Measurements from ENCODE around the gene DYRK4. TPM values are rescaled to one million over a fixed set of nuclear protein-coding genes. Genes with fewer than 3 reads are reported as not detected.
"Not testable (repeated sequence)": the region's sequence is repeated elsewhere in the genome, so short reads cannot be mapped to it uniquely, and the experiment has no call there.

Gene DYRK4
- 6.7 TPM for total RNA-seq (ENCODE audit: unreplicated experiment)
- long read RNA-seq, partial matches to known transcripts: 4 of 5 reads
- long read RNA-seq, other reads (novel, unspliced or antisense): 1 of 5 reads

- Mint-ChIP-seq H3K27me3 (ENCODE audit: unreplicated experiment) (no peaks in the 10 kb centered on the region), H3K36me3 (ENCODE audit: unreplicated experiment) (no peaks in the 10 kb centered on the region), H3K9me3 (ENCODE audit: unreplicated experiment) (no peaks in the 10 kb centered on the region), H3K4me3 (ENCODE audit: unreplicated experiment) (peak within 1 kb of the TSS; percentile 91), H3K4me1 (ENCODE audit: low read depth, unreplicated experiment) (peaks cover 4% of the 10 kb centered on the region), H3K27ac (ENCODE audit: unreplicated experiment) (peak within 1 kb of the TSS; percentile 76)
- TF ChIP-seq, protein P1, sequence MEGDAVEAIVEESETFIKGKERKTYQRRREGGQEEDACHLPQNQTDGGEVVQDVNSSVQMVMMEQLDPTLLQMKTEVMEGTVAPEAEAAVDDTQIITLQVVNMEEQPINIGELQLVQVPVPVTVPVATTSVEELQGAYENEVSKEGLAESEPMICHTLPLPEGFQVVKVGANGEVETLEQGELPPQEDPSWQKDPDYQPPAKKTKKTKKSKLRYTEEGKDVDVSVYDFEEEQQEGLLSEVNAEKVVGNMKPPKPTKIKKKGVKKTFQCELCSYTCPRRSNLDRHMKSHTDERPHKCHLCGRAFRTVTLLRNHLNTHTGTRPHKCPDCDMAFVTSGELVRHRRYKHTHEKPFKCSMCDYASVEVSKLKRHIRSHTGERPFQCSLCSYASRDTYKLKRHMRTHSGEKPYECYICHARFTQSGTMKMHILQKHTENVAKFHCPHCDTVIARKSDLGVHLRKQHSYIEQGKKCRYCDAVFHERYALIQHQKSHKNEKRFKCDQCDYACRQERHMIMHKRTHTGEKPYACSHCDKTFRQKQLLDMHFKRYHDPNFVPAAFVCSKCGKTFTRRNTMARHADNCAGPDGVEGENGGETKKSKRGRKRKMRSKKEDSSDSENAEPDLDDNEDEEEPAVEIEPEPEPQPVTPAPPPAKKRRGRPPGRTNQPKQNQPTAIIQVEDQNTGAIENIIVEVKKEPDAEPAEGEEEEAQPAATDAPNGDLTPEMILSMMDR (IDR thresholded peaks at IDR 0.05; ENCODE audit: partially characterized antibody, unreplicated experiment): no peak
- DNase-seq: peak; percentile 85
Observed at GRCh38 chr12:4562034-4562657, at the start of gene DYRK4. TSS of gene DYRK4 (plus strand) at chr12:4562208. CDS start at chr12:4562246, 38 bp downstream.

DNA sequence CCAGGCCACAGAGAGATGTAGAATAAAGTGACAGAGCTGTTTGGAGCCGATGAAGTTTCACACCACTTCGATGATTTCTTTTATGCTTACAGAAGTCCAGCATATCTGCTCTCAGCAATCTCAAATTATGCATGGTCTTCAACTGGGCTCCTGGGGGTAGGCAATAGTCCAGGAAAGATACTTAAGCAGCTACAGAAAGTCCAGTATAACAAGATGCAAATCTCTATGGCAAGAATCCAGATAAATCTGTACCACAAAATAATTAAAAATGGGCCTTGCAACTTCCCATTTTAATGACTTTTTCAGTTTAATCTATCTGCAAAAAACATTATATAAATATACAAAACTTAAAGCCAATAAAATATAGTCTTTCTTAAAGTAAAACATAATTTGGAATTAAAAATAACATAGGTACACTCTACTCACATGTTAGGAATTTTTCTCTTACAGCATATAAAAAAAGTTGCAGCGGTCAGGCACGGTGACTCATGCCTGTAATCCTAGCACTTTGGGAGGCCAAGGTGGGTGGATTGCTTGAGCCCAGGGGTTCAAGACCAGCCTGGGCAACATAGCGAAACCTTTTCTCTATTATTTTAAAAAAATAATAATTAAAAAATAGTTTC, 43.8 kb upstream of the DYRK4 start:
- no peak for DNase-seq
- peaks cover 2% of the 10 kb centered on the region for H3K27me3 Mint-ChIP-seq (ENCODE audit: unreplicated experiment)
- H3K36me3 Mint-ChIP-seq (ENCODE audit: unreplicated experiment): no peaks in the 10 kb centered on the region
- no peak overlapping the region for H3K27ac Mint-ChIP-seq (ENCODE audit: unreplicated experiment)
- H3K4me1 Mint-ChIP-seq (ENCODE audit: low read depth, unreplicated experiment): no peaks in the 10 kb centered on the region
- TF ChIP-seq, protein P1 (IDR thresholded peaks at IDR 0.05; ENCODE audit: partially characterized antibody, unreplicated experiment): no peak
- H3K4me3 Mint-ChIP-seq (ENCODE audit: unreplicated experiment): no peak overlapping the region
- no peaks in the 10 kb centered on the region for H3K9me3 Mint-ChIP-seq (ENCODE audit: unreplicated experiment)

- not testable (repeated sequence) for H3K36me3 Mint-ChIP-seq (ENCODE audit: unreplicated experiment); H3K9me3 Mint-ChIP-seq (ENCODE audit: unreplicated experiment); H3K27ac Mint-ChIP-seq (ENCODE audit: unreplicated experiment); DNase-seq; H3K4me1 Mint-ChIP-seq (ENCODE audit: low read depth, unreplicated experiment); H3K4me3 Mint-ChIP-seq (ENCODE audit: unreplicated experiment); H3K27me3 Mint-ChIP-seq (ENCODE audit: unreplicated experiment)
Observed at GRCh38 chr12:4523443-4523842, 38.6 kb upstream of the DYRK4 start.

- Mint-ChIP-seq H3K27me3 (ENCODE audit: unreplicated experiment) (no peaks in the 10 kb centered on the region), H3K4me3 (ENCODE audit: unreplicated experiment) (no peak overlapping the region), H3K27ac (ENCODE audit: unreplicated experiment) (no peak overlapping the region), H3K4me1 (ENCODE audit: low read depth, unreplicated experiment) (no peaks in the 10 kb centered on the region), H3K36me3 (ENCODE audit: unreplicated experiment) (no peaks in the 10 kb centered on the region), H3K9me3 (ENCODE audit: unreplicated experiment) (no peaks in the 10 kb centered on the region)
- DNase-seq: no peak
- TF ChIP-seq, protein P1 (IDR thresholded peaks at IDR 0.05; ENCODE audit: partially characterized antibody, unreplicated experiment): peak; percentile 75
Observed at GRCh38 chr12:4526923-4527546, 35.0 kb upstream of the DYRK4 start.

GRCh38 chr12:4530160-4530559, 31.8 kb upstream of the DYRK4 start:
- TF ChIP-seq, protein P1 (IDR thresholded peaks at IDR 0.05; ENCODE audit: partially characterized antibody, unreplicated experiment): no peak
- no peaks in the 10 kb centered on the region for H3K36me3 Mint-ChIP-seq (ENCODE audit: unreplicated experiment)
- H3K27me3 Mint-ChIP-seq (ENCODE audit: unreplicated experiment): no peaks in the 10 kb centered on the region
- H3K27ac Mint-ChIP-seq (ENCODE audit: unreplicated experiment): no peak overlapping the region
- no peaks in the 10 kb centered on the region for H3K9me3 Mint-ChIP-seq (ENCODE audit: unreplicated experiment)
- H3K4me1 Mint-ChIP-seq (ENCODE audit: low read depth, unreplicated experiment): peaks cover 3% of the 10 kb centered on the region
- DNase-seq: no peak
- H3K4me3 Mint-ChIP-seq (ENCODE audit: unreplicated experiment): no peak overlapping the region

Data from glutamatergic neuron (in vitro differentiated cells).